Tibial nerve (tissue), 3 donors: Measurements from ENCODE around the gene PKP4.

ENCODE experiments used
- POLR2A ChIP-seq, 2 donors: fragments of 450-650 bp; IDR thresholded peaks; one replicate each; pipeline ENCODE4 v1.6.1; 2017; ENCODE audit warnings: antibody characterized with exemption in 2 of 2, mild to moderate bottlenecking in 2 of 2, moderate library complexity in 2 of 2
- TF ChIP-seq, protein P1 (sequence below), 5 experiments: fragments of 200-600 bp in 3 of 5; fragments of 450-650 bp in 2 of 5; sonication (generic) in 3 of 5; IDR thresholded peaks; one replicate each; pipeline ENCODE4 v1.5.1; 2016 to 2019; ENCODE audit warnings: antibody characterized with exemption in 5 of 5, mild to moderate bottlenecking in 3 of 5, moderate library complexity in 2 of 5

GRCh38 chr2:158496986-158497385, 40.2 kb downstream of the PKP4 start:
- TF ChIP-seq, protein P1, sequence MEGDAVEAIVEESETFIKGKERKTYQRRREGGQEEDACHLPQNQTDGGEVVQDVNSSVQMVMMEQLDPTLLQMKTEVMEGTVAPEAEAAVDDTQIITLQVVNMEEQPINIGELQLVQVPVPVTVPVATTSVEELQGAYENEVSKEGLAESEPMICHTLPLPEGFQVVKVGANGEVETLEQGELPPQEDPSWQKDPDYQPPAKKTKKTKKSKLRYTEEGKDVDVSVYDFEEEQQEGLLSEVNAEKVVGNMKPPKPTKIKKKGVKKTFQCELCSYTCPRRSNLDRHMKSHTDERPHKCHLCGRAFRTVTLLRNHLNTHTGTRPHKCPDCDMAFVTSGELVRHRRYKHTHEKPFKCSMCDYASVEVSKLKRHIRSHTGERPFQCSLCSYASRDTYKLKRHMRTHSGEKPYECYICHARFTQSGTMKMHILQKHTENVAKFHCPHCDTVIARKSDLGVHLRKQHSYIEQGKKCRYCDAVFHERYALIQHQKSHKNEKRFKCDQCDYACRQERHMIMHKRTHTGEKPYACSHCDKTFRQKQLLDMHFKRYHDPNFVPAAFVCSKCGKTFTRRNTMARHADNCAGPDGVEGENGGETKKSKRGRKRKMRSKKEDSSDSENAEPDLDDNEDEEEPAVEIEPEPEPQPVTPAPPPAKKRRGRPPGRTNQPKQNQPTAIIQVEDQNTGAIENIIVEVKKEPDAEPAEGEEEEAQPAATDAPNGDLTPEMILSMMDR (IDR thresholded peaks at IDR 0.05): no peak
- TF ChIP-seq POLR2A (IDR thresholded peaks at IDR 0.05): no peak
